Measurements from ENCODE around the gene UBE2E3.

UBE2E3 gene

GRCh38 chr2:181022652-181023051 lies 42.2 kb downstream of the UBE2E3 start:
- Histone ChIP-seq H3K79me2 (ENCODE audit: control insufficient read depth, insufficient read depth, low read length, poor library complexity) (no peaks in the 10 kb centered on the region), H3K4me2 (ENCODE audit: low read length) (no peak overlapping the region), H3K4me1 (ENCODE audit: control insufficient read depth in 1 of 2, insufficient read depth in 2 of 2, low read length in 2 of 2) (no peaks in the 10 kb centered on the region), H3K18ac (ENCODE audit: low read length) (no peak overlapping the region), H4K91ac (ENCODE audit: low read depth, low read length) (no peak overlapping the region), H2AK5ac (ENCODE audit: low read length) (no peak overlapping the region), H4K8ac (ENCODE audit: low read depth, low read length) (no peak overlapping the region), H3K36me3 (ENCODE audit: control insufficient read depth in 1 of 2, insufficient read depth in 2 of 2, low read length in 2 of 2) (no peaks in the 10 kb centered on the region), H4K12ac (ENCODE audit: low read depth, low read length) (no peak overlapping the region), H3K23ac (ENCODE audit: low read length) (no peak overlapping the region), H3K9me3 (ENCODE audit: insufficient read depth, low read depth, low read length) (no peaks in the 10 kb centered on the region), H3K79me1 (ENCODE audit: low read length) (no peaks in the 10 kb centered on the region), H3K4me3 (ENCODE audit: low read depth, low read length) (no peak overlapping the region), H2AFZ (ENCODE audit: insufficient read depth, low read length, poor library complexity) (no peak overlapping the region), H3K9ac (ENCODE audit: low read length) (no peak overlapping the region), H2BK5ac (ENCODE audit: low read depth, low read length, poor library complexity) (no peak overlapping the region), H3K27me3 (ENCODE audit: insufficient read depth, low read length) (no peaks in the 10 kb centered on the region), H3K14ac (ENCODE audit: low read length) (no peak overlapping the region), H3K27ac (ENCODE audit: low read depth, low read length) (no peak overlapping the region), H2BK12ac (ENCODE audit: low read length) (no peak overlapping the region), H3K4ac (ENCODE audit: low read depth, low read length) (no peak overlapping the region), H2BK120ac (ENCODE audit: insufficient read depth, low read length, poor library complexity) (no peak overlapping the region)
- no CpG with 5 or more reads among the region's 3 CpGs for WGBS (ENCODE audit: extremely low coverage, insufficient coverage, insufficient read length)
- DNase-seq, result no peak

- Histone ChIP-seq H4K8ac (ENCODE audit: low read depth, low read length) (no peak overlapping the region), H3K79me1 (ENCODE audit: low read length) (no peaks in the 10 kb centered on the region), H2BK120ac (ENCODE audit: insufficient read depth, low read length, poor library complexity) (no peak overlapping the region), H3K9me3 (ENCODE audit: insufficient read depth, low read depth, low read length) (no peaks in the 10 kb centered on the region), H3K4ac (ENCODE audit: low read depth, low read length) (no peak overlapping the region), H4K91ac (ENCODE audit: low read depth, low read length) (no peak overlapping the region), H2BK5ac (ENCODE audit: low read depth, low read length, poor library complexity) (no peak overlapping the region), H3K23ac (ENCODE audit: low read length) (no peak overlapping the region), H3K79me2 (ENCODE audit: control insufficient read depth, insufficient read depth, low read length, poor library complexity) (no peaks in the 10 kb centered on the region), H3K4me1 (ENCODE audit: control insufficient read depth in 1 of 2, insufficient read depth in 2 of 2, low read length in 2 of 2) (no peaks in the 10 kb centered on the region), H3K36me3 (ENCODE audit: control insufficient read depth in 1 of 2, insufficient read depth in 2 of 2, low read length in 2 of 2) (no peaks in the 10 kb centered on the region), H3K9ac (ENCODE audit: low read length) (no peak overlapping the region), H3K14ac (ENCODE audit: low read length) (no peak overlapping the region), H3K18ac (ENCODE audit: low read length) (no peak overlapping the region), H2BK12ac (ENCODE audit: low read length) (no peak overlapping the region), H3K4me3 (ENCODE audit: low read depth, low read length) (no peak overlapping the region), H3K4me2 (ENCODE audit: low read length) (no peak overlapping the region), H2AK5ac (ENCODE audit: low read length) (no peak overlapping the region), H2AFZ (ENCODE audit: insufficient read depth, low read length, poor library complexity) (no peak overlapping the region), H3K27me3 (ENCODE audit: insufficient read depth, low read length) (no peaks in the 10 kb centered on the region), H4K12ac (ENCODE audit: low read depth, low read length) (no peak overlapping the region), H3K27ac (ENCODE audit: low read depth, low read length) (no peak overlapping the region)
- DNase-seq, result no peak
- no CpG with 5 or more reads among the region's 3 CpGs for WGBS (ENCODE audit: extremely low coverage, insufficient coverage, insufficient read length)
Observed at GRCh38 chr2:181025004-181025403, 44.6 kb downstream of the UBE2E3 start.

- Histone ChIP-seq H3K4me1 (ENCODE audit: control insufficient read depth in 1 of 2, insufficient read depth in 2 of 2, low read length in 2 of 2) (no peaks in the 10 kb centered on the region), H3K4me3 (ENCODE audit: low read depth, low read length) (no peak overlapping the region)
Observed at GRCh38 chr2:181036445-181036844, 56.0 kb downstream of the UBE2E3 start.

GRCh38 chr2:181036848-181037603 lies 56.6 kb downstream of the UBE2E3 start:
- H3K14ac ChIP-seq (ENCODE audit: low read length), result no peak overlapping the region
- H3K4ac ChIP-seq (ENCODE audit: low read depth, low read length), result no peak overlapping the region
- no peak overlapping the region for H2BK120ac ChIP-seq (ENCODE audit: insufficient read depth, low read length, poor library complexity)
- H2BK5ac ChIP-seq (ENCODE audit: low read depth, low read length, poor library complexity), result no peak overlapping the region
- H3K4me3 ChIP-seq (ENCODE audit: low read depth, low read length), result no peak overlapping the region
- no peaks in the 10 kb centered on the region for H3K27me3 ChIP-seq (ENCODE audit: insufficient read depth, low read length)
- no peaks in the 10 kb centered on the region for H3K36me3 ChIP-seq (ENCODE audit: control insufficient read depth in 1 of 2, insufficient read depth in 2 of 2, low read length in 2 of 2)
- H4K8ac ChIP-seq (ENCODE audit: low read depth, low read length), result no peak overlapping the region
- no peak overlapping the region for H3K23ac ChIP-seq (ENCODE audit: low read length)
- no peaks in the 10 kb centered on the region for H3K79me2 ChIP-seq (ENCODE audit: control insufficient read depth, insufficient read depth, low read length, poor library complexity)
- H4K12ac ChIP-seq (ENCODE audit: low read depth, low read length), result no peak overlapping the region
- H3K27ac ChIP-seq (ENCODE audit: low read depth, low read length), result no peak overlapping the region
- H2BK12ac ChIP-seq (ENCODE audit: low read length), result no peak overlapping the region
- no peak overlapping the region for H2AK5ac ChIP-seq (ENCODE audit: low read length)
- no peak overlapping the region for H4K91ac ChIP-seq (ENCODE audit: low read depth, low read length)
- H3K4me1 ChIP-seq (ENCODE audit: control insufficient read depth in 1 of 2, insufficient read depth in 2 of 2, low read length in 2 of 2), result no peaks in the 10 kb centered on the region
- no CpG with 5 or more reads among the region's 4 CpGs for WGBS (ENCODE audit: extremely low coverage, insufficient coverage, insufficient read length)
- H3K9me3 ChIP-seq (ENCODE audit: insufficient read depth, low read depth, low read length), result no peaks in the 10 kb centered on the region
- no peak overlapping the region for H3K9ac ChIP-seq (ENCODE audit: low read length)
- H3K18ac ChIP-seq (ENCODE audit: low read length), result no peak overlapping the region
- peak; percentile 67 to 89 for DNase-seq
- H2AFZ ChIP-seq (ENCODE audit: insufficient read depth, low read length, poor library complexity), result no peak overlapping the region
- no peaks in the 10 kb centered on the region for H3K79me1 ChIP-seq (ENCODE audit: low read length)
- no peak overlapping the region for H3K4me2 ChIP-seq (ENCODE audit: low read length)

More at GRCh38 chr2:181036445-181036844, 56.0 kb downstream of the UBE2E3 start:
- Histone ChIP-seq H3K4me2 (ENCODE audit: low read length) (no peak overlapping the region), H3K14ac (ENCODE audit: low read length) (no peak overlapping the region), H2BK120ac (ENCODE audit: insufficient read depth, low read length, poor library complexity) (no peak overlapping the region), H3K27me3 (ENCODE audit: insufficient read depth, low read length) (no peaks in the 10 kb centered on the region), H2BK5ac (ENCODE audit: low read depth, low read length, poor library complexity) (no peak overlapping the region), H3K79me1 (ENCODE audit: low read length) (no peaks in the 10 kb centered on the region), H2AK5ac (ENCODE audit: low read length) (no peak overlapping the region), H3K36me3 (ENCODE audit: control insufficient read depth in 1 of 2, insufficient read depth in 2 of 2, low read length in 2 of 2) (no peaks in the 10 kb centered on the region), H2AFZ (ENCODE audit: insufficient read depth, low read length, poor library complexity) (no peak overlapping the region), H3K18ac (ENCODE audit: low read length) (no peak overlapping the region), H3K27ac (ENCODE audit: low read depth, low read length) (no peak overlapping the region), H4K12ac (ENCODE audit: low read depth, low read length) (no peak overlapping the region), H3K79me2 (ENCODE audit: control insufficient read depth, insufficient read depth, low read length, poor library complexity) (no peaks in the 10 kb centered on the region), H3K9ac (ENCODE audit: low read length) (no peak overlapping the region), H4K91ac (ENCODE audit: low read depth, low read length) (no peak overlapping the region), H4K8ac (ENCODE audit: low read depth, low read length) (no peak overlapping the region), H3K4ac (ENCODE audit: low read depth, low read length) (no peak overlapping the region), H3K23ac (ENCODE audit: low read length) (no peak overlapping the region), H3K9me3 (ENCODE audit: insufficient read depth, low read depth, low read length) (no peaks in the 10 kb centered on the region), H2BK12ac (ENCODE audit: low read length) (no peak overlapping the region)
- no peak for DNase-seq
- WGBS (ENCODE audit: extremely low coverage, insufficient coverage, insufficient read length), result no CpG with 5 or more reads among the region's 2 CpGs
